Neural cell (in vitro differentiated cells): ENCODE results near the gene KRT86. TPM values are rescaled to one million over a fixed set of nuclear protein-coding genes. Genes with fewer than 3 reads are reported as not detected.

Source experiments
- H2AFZ ChIP-seq: fragments of 200-600, 300-800 bp; sonication (generic), shearing (Covaris generic); 2 replicates; pipeline ENCODE4 v1.6.0; 2014; ENCODE audit warnings: low read depth, mild to moderate bottlenecking, antibody characterized with exemption, low read length, moderate library complexity
- H3F3A ChIP-seq: fragments of 200-600 bp; shearing (Covaris generic); 2 replicates; pipeline ENCODE4 v1.6.1; 2016; ENCODE audit warnings: mild to moderate bottlenecking, moderate library complexity, mixed read lengths, antibody characterized with exemption, low read length; ENCODE audit not compliant: insufficient read depth, poor library complexity, severe bottlenecking
- H3K27ac ChIP-seq: fragments of 200-600, 300-800 bp; sonication (generic), shearing (Covaris generic); 2 replicates; pipeline ENCODE4 v1.5.1; 2014; ENCODE audit warnings: mild to moderate bottlenecking, low read length, moderate library complexity
- H3K27me3 ChIP-seq: fragments of 300-800, 200-600 bp; sonication (generic), shearing (Covaris generic); 2 replicates; pipeline ENCODE4 v1.6.0; 2014; ENCODE audit warnings: mild to moderate bottlenecking, low read depth, low read length, moderate library complexity; ENCODE audit not compliant: insufficient read depth
- H3K36me3 ChIP-seq: fragments of 300-800, 200-600 bp; sonication (generic), shearing (Covaris generic); 2 replicates; pipeline ENCODE4 v1.5.1; 2014; ENCODE audit warnings: mild to moderate bottlenecking, antibody characterized with exemption, low read length, moderate library complexity; ENCODE audit not compliant: insufficient read depth
- H3K4me2 ChIP-seq: fragments of 300-800, 200-600 bp; sonication (generic), shearing (Covaris generic); 2 replicates; pipeline ENCODE4 v1.6.0; 2014; ENCODE audit warnings: mild to moderate bottlenecking, low read length
- H3K4me3 ChIP-seq: fragments of 300-800, 200-600 bp; sonication (generic), shearing (Covaris generic); 2 replicates; pipeline ENCODE4 v1.5.1; 2014; ENCODE audit warnings: mild to moderate bottlenecking, low read length, moderate library complexity
- H3K79me2 ChIP-seq: fragments of 200-600 bp; shearing (Covaris generic); replicated peaks from 2 replicates; pipeline ENCODE4 v1.6.0; 2014; ENCODE audit warnings: mild to moderate bottlenecking, low read length, moderate library complexity; ENCODE audit not compliant: insufficient read depth
- H3K9ac ChIP-seq: fragments of 300-800, 200-600 bp; sonication (generic), shearing (Covaris generic); 2 replicates; pipeline ENCODE4 v1.6.1; 2016; ENCODE audit warnings: mild to moderate bottlenecking, low read length, mixed read lengths
- H3K9me2 ChIP-seq: fragments of 200-600 bp; shearing (Covaris generic); 2 replicates; pipeline ENCODE4 v1.6.1; 2016; ENCODE audit warnings: mild to moderate bottlenecking, low read length, mixed read lengths; ENCODE audit not compliant: insufficient read depth
- H3K9me3 ChIP-seq: fragments of 200-600, 300-800 bp; sonication (generic), shearing (Covaris generic); 2 replicates; pipeline ENCODE4 v1.6.1; 2016; ENCODE audit warnings: mild to moderate bottlenecking, mixed run types, low read length, moderate library complexity, mixed read lengths
- H4K20me1 ChIP-seq: fragments of 200-600 bp; shearing (Covaris generic); 2 replicates; pipeline ENCODE4 v1.6.1; 2016; ENCODE audit warnings: mild to moderate bottlenecking, mixed run types; ENCODE audit not compliant: insufficient read depth
- CTCF ChIP-seq: fragments of 450-650 bp; IDR thresholded peaks from 2 replicates; pipeline ENCODE4 v1.5.1; 2014; ENCODE audit warnings: antibody characterized with exemption, mild to moderate bottlenecking, moderate library complexity; ENCODE audit not compliant: poor library complexity, severe bottlenecking
- EP300 ChIP-seq: fragments of 450-650 bp; conservative IDR thresholded peaks from 2 replicates; pipeline ENCODE4 v1.6.1; 2014; ENCODE audit warnings: antibody characterized with exemption, mild to moderate bottlenecking, moderate library complexity; ENCODE audit not compliant: poor library complexity, severe bottlenecking
- EZH2 ChIP-seq: fragments of 200-600, 300-800 bp; shearing (Covaris generic), sonication (generic); IDR thresholded peaks from 2 replicates; pipeline ENCODE4 v1.6.1; 2014; ENCODE audit warnings: antibody characterized with exemption, low read length, borderline replicate concordance, mild to moderate bottlenecking; ENCODE audit not compliant: insufficient read depth, poor library complexity, severe bottlenecking
- MXI1 ChIP-seq: fragments of 450-650 bp; conservative IDR thresholded peaks from 2 replicates; pipeline ENCODE4 v1.6.1; 2014; ENCODE audit warnings: antibody characterized with exemption, mild to moderate bottlenecking; ENCODE audit not compliant: poor library complexity, severe bottlenecking
- POLR2AphosphoS5 ChIP-seq: IDR thresholded peaks from 2 replicates; pipeline ENCODE4 v1.6.1; 2012
- RAD21 ChIP-seq: fragments of 450-650 bp; conservative IDR thresholded peaks from 2 replicates; pipeline ENCODE4 v1.6.1; 2014; ENCODE audit warnings: antibody characterized with exemption, mild to moderate bottlenecking, moderate library complexity
- REST ChIP-seq: IDR thresholded peaks from 2 replicates; pipeline ENCODE4 v1.6.1; 2012; ENCODE audit warnings: borderline replicate concordance
- SMC3 ChIP-seq: fragments of 450-650 bp; conservative IDR thresholded peaks from 2 replicates; pipeline ENCODE4 v1.6.1; 2014; ENCODE audit warnings: antibody characterized with exemption, mild to moderate bottlenecking, moderate library complexity; ENCODE audit not compliant: poor library complexity
- TAF1 ChIP-seq: IDR thresholded peaks from 2 replicates; pipeline ENCODE4 v1.6.1; 2012; ENCODE audit warnings: low read depth
- polyA plus RNA-seq: library from polyadenylated mRNA; depleted of rRNA; stranded (reverse); fragments of >200 nt; gene quantifications from 2 replicates; pipeline ENCODE4 v1.2.3, GENCODE V29; 2014

KRT86 gene
- polyA plus RNA-seq, 1 donor from 2014 or later, result not detected

GRCh38 chr12:52331833-52332232, 57.4 kb downstream of the KRT86 start:
- no peak overlapping the region for H3K9ac ChIP-seq
- TF ChIP-seq POLR2AphosphoS5 (no peak), RAD21 (no peak), EP300 (no peak), SMC3 (no peak), CTCF (no peak), MXI1 (no peak), EZH2 (no peak), REST (no peak), TAF1 (no peak)
- H3K9me3 ChIP-seq, result no peaks in the 10 kb centered on the region
- no peaks in the 10 kb centered on the region for H3K36me3 ChIP-seq
- H3K9me2 ChIP-seq, result no peaks in the 10 kb centered on the region
- no peak overlapping the region for H3K4me3 ChIP-seq
- no peaks in the 10 kb centered on the region for H3K27me3 ChIP-seq
- no peak overlapping the region for H3K27ac ChIP-seq
- no peaks in the 10 kb centered on the region for H3K79me2 ChIP-seq
- H3F3A ChIP-seq, result no peaks in the 10 kb centered on the region
- no peak overlapping the region for H2AFZ ChIP-seq
- no peak overlapping the region for H3K4me2 ChIP-seq
- no peaks in the 10 kb centered on the region for H4K20me1 ChIP-seq

GRCh38 chr12:52332381-52332780, 57.9 kb downstream of the KRT86 start:
- Histone ChIP-seq H4K20me1 (no peaks in the 10 kb centered on the region), H3K9ac (no peak overlapping the region), H3K4me3 (no peak overlapping the region), H3K79me2 (no peaks in the 10 kb centered on the region), H3K27me3 (no peaks in the 10 kb centered on the region), H3F3A (no peaks in the 10 kb centered on the region), H3K27ac (no peak overlapping the region), H3K9me2 (no peaks in the 10 kb centered on the region), H2AFZ (no peak overlapping the region), H3K36me3 (no peaks in the 10 kb centered on the region), H3K4me2 (no peak overlapping the region), H3K9me3 (no peaks in the 10 kb centered on the region)
- TF ChIP-seq REST, result no peak
- no peak for TF ChIP-seq TAF1
- TF ChIP-seq MXI1, result no peak
- TF ChIP-seq EZH2, result no peak
